Measurements from ENCODE around the gene LMO1. TPM values are rescaled to one million over a fixed set of nuclear protein-coding genes. Genes with fewer than 3 reads are reported as not detected.

Gene LMO1
- total RNA-seq, 1 donor from 2014 or later: 2.7 TPM

DNA sequence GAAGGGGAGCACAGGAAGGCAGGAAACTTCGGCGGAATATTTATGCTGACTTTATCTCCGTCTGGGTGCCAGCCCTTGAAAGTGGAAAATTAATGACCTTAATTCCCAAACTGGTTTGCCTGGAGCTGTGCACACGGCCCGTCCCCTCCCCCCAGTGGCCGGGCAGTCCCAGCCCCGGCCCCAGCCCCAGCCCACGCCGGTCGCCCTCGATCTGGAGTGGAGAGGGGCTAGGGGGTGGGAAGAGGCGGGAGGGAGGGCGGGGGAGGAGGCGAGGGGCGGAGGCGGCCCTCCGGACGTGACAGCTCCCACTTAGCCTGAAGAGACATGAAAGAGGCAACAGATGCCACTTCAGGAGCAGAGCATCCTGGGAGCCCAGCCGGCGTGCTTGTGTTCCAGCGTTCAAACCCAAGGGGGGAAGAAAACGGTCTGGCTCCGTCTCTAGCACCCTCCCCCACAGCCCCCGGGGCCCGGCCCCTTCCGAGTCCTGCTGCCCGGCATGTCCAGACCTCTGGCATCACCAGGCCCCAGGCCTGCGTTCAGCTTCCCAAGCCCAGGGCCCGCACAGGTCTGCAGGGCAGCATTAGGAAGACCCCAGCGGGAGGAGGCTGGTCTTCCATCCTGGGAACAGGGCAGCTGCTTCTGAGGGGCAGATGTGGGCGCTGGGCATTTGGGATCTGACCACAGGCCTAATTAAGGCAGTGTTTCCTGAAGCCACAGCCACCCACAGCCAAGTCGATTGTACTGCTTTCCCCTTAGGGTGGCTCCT is 20.0 kb upstream of the LMO1 start:
- Mint-ChIP-seq H3K36me3 (no peaks in the 10 kb centered on the region), H3K9me3 (peaks cover 4% of the 10 kb centered on the region), H3K27ac (no peak overlapping the region), H3K4me3 (no peak overlapping the region), H3K4me1 (ENCODE audit: unreplicated experiment) (no peaks in the 10 kb centered on the region), H3K27me3 (peaks cover 18% of the 10 kb centered on the region)
- TF ChIP-seq, protein P1, sequence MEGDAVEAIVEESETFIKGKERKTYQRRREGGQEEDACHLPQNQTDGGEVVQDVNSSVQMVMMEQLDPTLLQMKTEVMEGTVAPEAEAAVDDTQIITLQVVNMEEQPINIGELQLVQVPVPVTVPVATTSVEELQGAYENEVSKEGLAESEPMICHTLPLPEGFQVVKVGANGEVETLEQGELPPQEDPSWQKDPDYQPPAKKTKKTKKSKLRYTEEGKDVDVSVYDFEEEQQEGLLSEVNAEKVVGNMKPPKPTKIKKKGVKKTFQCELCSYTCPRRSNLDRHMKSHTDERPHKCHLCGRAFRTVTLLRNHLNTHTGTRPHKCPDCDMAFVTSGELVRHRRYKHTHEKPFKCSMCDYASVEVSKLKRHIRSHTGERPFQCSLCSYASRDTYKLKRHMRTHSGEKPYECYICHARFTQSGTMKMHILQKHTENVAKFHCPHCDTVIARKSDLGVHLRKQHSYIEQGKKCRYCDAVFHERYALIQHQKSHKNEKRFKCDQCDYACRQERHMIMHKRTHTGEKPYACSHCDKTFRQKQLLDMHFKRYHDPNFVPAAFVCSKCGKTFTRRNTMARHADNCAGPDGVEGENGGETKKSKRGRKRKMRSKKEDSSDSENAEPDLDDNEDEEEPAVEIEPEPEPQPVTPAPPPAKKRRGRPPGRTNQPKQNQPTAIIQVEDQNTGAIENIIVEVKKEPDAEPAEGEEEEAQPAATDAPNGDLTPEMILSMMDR (conservative IDR thresholded peaks at IDR 0.05): no peak
- DNase-seq (ENCODE audit: extremely low spot score, unreplicated experiment): peak; percentile 77

DNA sequence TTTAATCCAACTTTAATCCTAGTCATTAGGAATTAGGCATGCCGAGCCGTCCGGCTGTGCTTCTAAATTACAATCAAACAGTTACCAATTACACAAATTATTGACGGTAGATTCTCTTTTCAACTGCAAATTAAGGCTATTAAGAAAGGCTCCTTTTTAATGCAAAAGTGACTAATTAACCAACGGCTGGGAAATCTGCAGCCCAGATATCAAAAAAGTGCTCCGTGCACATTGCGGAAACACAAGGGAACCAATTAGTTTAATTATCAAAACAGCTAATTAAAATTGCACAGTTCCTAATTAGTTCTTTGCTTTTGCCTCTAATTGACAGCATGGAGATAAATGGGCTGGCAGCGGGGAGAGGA is 19.4 kb upstream of the LMO1 start:
- Mint-ChIP-seq H3K27ac (no peak overlapping the region), H3K27me3 (peaks cover 22% of the 10 kb centered on the region), H3K4me1 (ENCODE audit: unreplicated experiment) (no peaks in the 10 kb centered on the region), H3K4me3 (no peak overlapping the region), H3K9me3 (peaks cover 4% of the 10 kb centered on the region), H3K36me3 (no peaks in the 10 kb centered on the region)
- no peak for DNase-seq (ENCODE audit: extremely low spot score, unreplicated experiment)
- TF ChIP-seq, protein P1 (conservative IDR thresholded peaks at IDR 0.05): no peak

DNA sequence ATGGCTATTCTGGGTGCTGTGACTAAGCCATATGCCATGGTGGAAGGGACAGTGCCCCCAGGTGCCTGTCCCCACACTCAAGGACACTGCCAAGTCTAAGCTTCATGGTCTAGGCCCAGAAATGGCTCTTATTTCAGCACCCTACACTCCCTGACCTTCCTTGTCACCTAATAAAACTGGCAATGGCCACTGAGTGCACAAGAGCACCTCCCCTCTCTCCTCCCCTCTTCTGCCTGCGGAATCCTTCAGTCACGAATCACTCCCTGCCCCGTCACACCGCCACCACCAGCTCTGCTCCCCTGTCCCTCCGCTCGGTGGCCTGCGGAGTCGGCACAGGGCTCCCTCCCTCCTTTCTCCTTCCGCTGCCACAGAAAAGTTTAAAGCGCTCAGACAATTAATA is 19.0 kb upstream of the LMO1 start:
- TF ChIP-seq, protein P1 (conservative IDR thresholded peaks at IDR 0.05): no peak
- no peak overlapping the region for H3K27ac Mint-ChIP-seq
- peaks cover 4% of the 10 kb centered on the region for H3K9me3 Mint-ChIP-seq
- no peak overlapping the region for H3K4me3 Mint-ChIP-seq
- H3K36me3 Mint-ChIP-seq: no peaks in the 10 kb centered on the region
- no peaks in the 10 kb centered on the region for H3K4me1 Mint-ChIP-seq (ENCODE audit: unreplicated experiment)
- peak; percentile 54 for DNase-seq (ENCODE audit: extremely low spot score, unreplicated experiment)
- H3K27me3 Mint-ChIP-seq: peaks cover 24% of the 10 kb centered on the region

DNA sequence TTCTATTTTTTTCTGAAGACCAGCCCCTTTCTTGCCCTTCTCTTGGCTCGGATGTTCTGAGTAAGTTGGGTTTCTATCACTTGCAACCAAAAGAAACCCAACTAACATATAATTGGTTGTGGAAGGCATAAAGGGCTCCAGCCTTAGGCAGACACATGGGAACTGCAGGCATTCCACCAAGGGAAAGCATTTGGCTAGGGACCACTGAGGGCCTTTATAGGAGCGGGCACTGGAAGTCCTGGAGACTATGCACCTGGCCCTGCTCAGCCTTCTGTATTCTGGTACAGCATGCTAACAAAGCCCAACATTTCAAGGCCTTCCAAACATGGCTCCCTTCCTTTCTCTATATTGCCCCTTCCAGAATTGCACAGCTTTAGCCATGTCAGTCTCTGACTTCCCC is 17.6 kb upstream of the LMO1 start:
- Mint-ChIP-seq H3K36me3 (no peaks in the 10 kb centered on the region), H3K9me3 (peaks cover 4% of the 10 kb centered on the region), H3K4me3 (no peak overlapping the region), H3K27me3 (peaks cover 29% of the 10 kb centered on the region), H3K27ac (no peak overlapping the region), H3K4me1 (ENCODE audit: unreplicated experiment) (no peaks in the 10 kb centered on the region)
- TF ChIP-seq, protein P1 (conservative IDR thresholded peaks at IDR 0.05): no peak
- peak; percentile 20 for DNase-seq (ENCODE audit: extremely low spot score, unreplicated experiment)

GRCh38 chr11:8277691-8278090 is 14.0 kb upstream of the LMO1 start:
- H3K4me1 Mint-ChIP-seq (ENCODE audit: unreplicated experiment): no peaks in the 10 kb centered on the region
- no peak overlapping the region for H3K4me3 Mint-ChIP-seq
- H3K27me3 Mint-ChIP-seq: peaks cover 47% of the 10 kb centered on the region
- no peaks in the 10 kb centered on the region for H3K36me3 Mint-ChIP-seq
- peaks cover 4% of the 10 kb centered on the region for H3K9me3 Mint-ChIP-seq
- TF ChIP-seq, protein P1 (conservative IDR thresholded peaks at IDR 0.05): no peak
- DNase-seq (ENCODE audit: extremely low spot score, unreplicated experiment): no peak
- H3K27ac Mint-ChIP-seq: no peak overlapping the region

All from type B pancreatic cell (in vitro differentiated cells).